Measurements from ENCODE around the gene PPEF1.
"Not testable (repeated sequence)": the region's sequence is repeated elsewhere in the genome, so short reads cannot be mapped to it uniquely, and the experiment has no call there.

Gene PPEF1

GRCh38 chrX:18799911-18800310 lies 92.5 kb downstream of the PPEF1 start:
- no peak for DNase-seq

GRCh38 chrX:18809641-18810040 lies 102.2 kb downstream of the PPEF1 start:
- no peak for DNase-seq

DNA sequence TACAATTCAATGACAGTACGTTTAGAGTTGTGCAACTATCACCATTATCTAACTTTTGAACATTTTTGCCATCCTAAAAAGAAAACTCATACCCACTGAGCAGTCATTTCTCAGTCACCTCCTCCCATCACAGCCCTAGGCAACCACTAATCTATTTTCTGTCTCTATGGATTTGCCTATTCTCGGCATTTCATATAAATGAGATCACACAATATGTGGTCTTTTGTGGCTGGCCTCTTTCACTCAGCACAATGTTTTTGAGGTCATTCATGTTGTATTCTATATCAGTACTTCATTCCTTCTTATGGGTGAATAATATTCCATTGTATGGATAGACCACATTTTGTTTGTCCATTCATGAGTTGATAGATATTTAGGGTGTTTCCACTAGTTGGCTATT lies 103.0 kb downstream of the PPEF1 start:
- DNase-seq: no peak

- no peak for DNase-seq
Measured at GRCh38 chrX:18825375-18825774, 117.9 kb downstream of the PPEF1 start.

DNA sequence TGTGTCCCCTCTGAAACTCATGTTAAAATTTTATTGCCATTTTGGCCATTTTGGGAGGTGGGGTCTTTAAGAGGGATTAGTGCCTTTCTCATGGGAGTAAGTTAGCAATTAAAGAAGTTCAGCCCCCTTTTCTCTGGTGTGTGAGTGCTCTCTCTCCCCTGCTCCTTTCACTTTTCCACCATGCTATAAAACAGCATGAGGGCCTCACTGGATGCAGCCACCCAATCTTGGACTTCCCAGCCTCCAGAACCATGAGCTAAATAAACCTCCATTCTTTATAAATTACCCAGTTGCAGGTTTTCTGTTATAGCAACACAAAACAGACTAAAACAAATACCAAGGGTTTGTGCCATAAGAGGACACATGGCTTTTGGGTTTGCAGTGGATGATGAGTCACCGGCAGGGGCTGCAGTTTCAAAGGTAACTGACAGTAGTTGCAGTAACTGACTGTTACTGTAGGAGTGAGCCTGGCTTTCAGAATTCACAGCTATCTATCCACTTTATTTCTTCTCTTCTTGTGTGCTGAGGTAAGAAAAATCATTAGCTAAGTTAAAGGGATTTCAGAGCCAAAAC lies 121.5 kb downstream of the PPEF1 start:
- no peak for DNase-seq

DNA sequence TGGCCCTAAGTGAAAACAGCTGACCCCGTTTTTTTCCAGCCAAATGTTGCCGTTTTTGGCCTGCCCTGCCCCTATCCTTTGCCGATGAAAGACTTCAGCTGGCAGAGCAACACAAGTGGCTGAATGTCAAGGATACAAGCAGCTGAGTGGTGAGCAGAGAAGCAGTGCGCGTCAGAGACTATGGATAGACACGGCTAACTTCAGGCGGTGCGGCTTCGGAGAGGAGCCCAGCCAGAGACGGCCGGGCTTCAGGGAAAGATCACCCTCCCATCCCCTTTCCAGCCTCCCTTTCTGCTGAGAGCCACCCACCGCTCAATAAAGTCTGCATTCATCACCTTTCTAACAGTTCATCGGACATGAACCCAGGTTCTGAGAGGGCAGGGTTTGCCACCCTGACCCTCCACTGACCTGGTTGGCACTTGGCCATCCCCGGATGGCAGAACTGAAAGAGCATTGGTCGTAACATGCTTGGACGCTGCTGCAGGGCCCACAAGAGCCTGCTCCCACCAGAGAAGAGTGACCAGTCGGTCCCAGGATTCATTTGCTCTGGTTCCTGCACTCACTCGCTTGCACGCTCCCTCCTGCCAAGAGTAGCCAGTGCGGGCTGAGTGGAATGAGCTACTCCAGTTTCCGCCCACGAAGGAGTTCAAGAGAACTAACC lies 125.8 kb downstream of the PPEF1 start:
- DNase-seq: no peak

DNA sequence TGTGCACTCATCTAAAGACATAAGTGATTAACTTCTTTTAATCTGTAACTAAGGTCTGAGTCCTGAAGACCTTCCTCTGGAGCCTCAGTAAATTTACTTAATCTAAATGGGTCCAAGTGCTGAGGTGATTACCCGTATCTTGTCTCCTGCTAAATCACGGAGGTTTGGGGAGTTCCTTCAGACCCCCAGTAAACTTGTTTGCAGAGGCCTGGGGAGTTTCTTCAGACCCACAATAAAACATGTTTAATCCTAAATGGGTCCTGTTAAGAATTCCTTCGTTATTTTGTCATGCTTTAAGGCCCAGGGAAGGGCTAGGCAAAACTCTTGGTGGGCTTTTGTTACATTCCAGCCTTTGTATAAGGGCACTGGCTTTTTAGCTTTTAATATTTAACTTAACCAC lies 140.5 kb downstream of the PPEF1 start:
- DNase-seq: not testable (repeated sequence)

DNA sequence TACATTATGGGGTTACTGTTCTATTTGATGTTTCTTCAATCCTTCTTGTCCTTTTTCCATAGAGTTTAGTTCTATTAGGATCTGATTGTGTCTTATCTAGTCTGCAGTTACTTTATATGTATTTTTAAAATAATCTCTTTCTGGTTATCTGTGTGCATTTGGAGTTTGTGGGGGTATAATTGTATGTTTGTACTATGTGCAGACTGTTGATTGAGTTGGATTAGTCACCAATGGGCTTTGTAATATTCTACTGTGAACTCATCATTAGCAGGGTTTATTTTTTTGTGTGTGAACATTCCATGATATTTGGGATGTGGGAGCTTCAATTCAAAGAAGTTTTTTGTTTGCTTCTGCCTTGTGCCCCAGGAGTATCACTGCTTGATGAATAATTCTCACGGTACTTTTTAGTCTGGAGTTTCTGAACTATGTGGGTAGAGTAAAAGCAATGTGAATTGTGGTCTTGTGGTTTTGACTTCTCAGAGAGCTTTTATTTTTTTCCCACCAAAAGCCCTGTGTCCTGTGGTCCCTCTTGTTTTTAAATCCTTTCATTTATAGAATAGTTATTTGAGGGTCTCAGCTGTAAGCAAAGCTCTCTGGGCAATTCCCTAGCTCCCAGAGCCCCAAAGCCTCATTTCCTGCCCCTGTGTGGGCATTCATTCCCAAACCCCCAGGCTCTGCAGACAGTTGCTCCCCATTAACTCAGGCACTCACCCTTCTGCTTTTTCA lies 148.6 kb downstream of the PPEF1 start:
- no peak for DNase-seq

GRCh38 chrX:18856645-18856997 lies 149.2 kb downstream of the PPEF1 start:
- DNase-seq: no peak

- no peak for DNase-seq
Measured at GRCh38 chrX:18861511-18861910, 154.1 kb downstream of the PPEF1 start.

GRCh38 chrX:18864390-18864920 lies 157.0 kb downstream of the PPEF1 start:
- DNase-seq: no peak

DNA sequence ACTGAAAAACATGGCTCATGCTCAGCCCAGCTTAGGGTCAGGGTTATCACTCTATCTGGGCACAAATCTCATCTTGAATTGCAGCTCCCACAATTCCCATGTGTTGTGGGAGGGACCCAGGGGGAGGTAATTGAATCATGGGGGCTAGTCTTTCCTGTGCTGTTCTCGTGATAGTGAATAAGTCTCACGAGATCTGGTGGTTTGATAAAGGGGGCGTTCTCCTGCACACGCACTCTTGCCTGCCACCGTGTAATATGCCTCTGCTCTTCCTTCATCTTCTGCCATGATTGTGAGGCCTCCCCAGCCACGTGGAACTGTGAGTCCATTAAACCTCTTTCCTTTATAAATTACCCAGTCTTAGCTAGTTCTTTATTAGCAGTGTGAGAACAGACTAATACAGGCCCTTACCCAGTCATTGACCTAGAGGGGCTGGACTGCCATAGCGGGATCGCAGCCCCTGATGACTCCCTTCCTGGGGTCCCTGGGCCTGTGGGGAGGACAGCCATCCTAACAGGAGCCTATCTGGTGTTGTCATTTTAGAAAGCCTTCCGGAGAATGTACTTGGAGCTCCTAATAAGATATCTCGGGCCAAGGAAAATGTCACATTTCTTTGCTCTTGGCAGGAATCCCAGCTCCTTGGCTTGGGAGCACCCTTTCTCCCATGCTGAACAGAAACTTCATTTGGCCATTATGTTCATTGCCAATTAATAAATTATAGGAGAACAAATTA lies 163.9 kb downstream of the PPEF1 start:
- no peak for DNase-seq

DNA sequence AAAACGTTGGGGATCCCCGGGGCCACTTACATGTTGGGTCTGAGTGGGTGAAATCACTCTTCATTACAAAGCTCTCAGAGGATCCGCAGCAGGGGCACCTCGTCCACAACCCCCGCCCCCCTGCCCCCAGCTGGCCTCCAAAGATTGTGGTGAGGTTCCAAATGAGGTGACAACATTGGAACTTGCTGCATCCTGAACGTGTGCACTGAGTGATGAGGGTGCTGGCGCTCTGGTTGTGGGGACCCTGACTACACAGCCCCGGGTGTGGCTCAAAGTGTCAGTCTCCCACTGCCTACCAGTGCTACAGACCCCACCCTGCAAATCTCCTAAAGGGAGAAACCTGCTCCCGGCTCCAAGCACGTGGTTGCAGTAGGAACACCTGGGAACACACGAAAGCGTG lies 164.5 kb downstream of the PPEF1 start:
- DNase-seq: no peak

GRCh38 chrX:18872621-18873020 lies 165.2 kb downstream of the PPEF1 start:
- no peak for DNase-seq

DNA sequence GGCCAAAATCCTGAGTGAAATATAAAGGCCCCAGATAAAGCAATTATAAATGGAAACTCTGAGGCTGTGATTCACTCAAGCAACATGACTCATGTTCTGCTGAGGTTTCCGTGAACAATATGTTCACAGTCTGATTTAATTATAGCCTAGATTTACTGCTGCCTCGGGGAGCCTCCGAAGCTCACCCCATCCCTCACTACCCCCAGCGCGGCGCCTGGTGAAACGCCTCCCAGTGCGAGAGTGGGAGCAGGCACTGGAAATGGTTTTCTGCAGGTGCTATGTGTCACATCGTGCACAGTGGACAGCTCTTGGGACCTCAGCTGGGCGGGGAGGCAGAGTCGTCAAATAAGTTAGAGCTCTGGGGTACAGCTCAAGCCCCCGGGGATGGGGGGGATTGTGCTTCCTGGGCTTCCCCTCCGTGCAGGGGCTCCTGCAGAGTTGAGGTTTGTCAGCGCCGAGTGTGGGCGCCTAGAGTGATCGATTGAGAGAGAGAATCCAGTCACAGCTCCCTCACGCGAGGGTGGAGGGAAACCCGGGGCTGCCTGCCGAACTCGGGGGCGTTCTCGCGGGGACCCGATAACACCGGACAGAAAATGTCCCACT lies 165.8 kb downstream of the PPEF1 start:
- no peak for DNase-seq

GRCh38 chrX:18873836-18874235 lies 166.4 kb downstream of the PPEF1 start:
- DNase-seq: no peak

DNA sequence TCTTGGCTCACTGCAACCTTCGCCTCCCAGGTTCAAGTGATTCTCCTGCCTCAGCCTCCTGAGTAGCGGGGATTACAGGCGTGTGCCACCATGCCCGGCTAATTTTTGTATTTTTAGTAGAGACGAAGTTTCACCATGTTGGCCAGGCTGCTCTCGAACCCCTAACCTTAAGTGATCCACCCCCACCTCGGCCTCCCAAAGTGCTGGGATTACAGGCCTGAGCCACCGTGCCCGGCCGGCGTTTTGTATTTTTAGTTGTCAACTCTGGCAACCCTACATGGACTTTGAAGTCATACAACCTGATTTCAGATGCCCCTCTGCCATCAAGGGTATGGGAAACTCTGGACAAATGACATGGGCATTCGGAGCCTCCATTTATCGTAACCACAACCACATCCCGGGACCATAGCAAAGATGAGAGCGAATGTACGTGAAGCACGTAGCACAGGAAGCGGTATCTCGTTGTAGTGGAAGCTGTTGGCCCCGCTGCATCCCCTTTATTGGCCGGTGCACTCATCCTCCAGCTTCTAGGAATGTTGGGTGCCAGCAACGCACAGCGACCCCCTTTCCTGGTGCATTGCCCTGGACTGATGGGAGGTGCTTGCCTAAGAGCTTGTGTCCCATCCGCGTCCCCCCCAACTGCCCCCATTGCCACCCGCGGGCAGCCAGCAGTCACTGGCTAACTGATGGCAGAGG lies 167.3 kb downstream of the PPEF1 start:
- DNase-seq: no peak

DNA sequence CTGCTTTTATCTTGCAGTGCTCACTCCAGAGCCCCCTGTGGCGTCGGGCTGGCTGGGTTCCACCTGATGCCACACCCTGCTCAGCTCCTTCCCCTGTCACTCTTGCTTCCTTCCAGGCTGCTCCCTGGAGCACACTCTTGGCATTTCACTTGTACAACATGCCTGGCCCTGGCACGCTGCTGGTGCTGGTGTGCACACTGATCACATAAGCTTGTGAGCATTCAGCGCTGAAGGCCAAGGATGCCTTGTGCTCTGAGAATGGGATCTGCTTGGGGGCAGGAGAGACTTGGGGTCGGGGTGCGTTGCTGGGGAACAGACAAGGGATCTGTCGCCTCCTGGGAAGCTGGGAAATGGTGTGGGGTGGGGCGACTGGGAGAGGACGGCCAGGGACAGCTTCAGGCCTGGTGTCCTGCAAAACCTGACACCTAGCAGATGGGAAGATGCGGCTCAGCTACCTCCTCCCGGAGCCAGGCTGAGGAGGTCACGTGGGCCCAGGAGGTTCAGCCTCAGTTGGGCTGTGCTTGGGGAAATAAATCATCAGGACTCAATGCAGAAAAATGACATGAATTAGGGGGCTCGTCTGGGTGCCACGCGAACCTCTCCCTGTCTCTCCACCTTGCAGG lies 167.9 kb downstream of the PPEF1 start:
- DNase-seq: no peak

GRCh38 chrX:18877469-18877868 lies 170.0 kb downstream of the PPEF1 start:
- DNase-seq: no peak

Measured in CD4-positive, alpha-beta T cell treated with Interleukin-12 subunit alpha and Interleukin-12 subunit beta, for 1 hour (primary cell).